Measurements from ENCODE around the gene FAM168A. TPM values are rescaled to one million over a fixed set of nuclear protein-coding genes. Genes with fewer than 3 reads are reported as not detected.
A peak's percentile ranks its signal among the peaks of the same experiment; 100 is the strongest.

Gene FAM168A
- total RNA-seq, 1 experiment from 2014 or later, result 30.4 TPM

DNA sequence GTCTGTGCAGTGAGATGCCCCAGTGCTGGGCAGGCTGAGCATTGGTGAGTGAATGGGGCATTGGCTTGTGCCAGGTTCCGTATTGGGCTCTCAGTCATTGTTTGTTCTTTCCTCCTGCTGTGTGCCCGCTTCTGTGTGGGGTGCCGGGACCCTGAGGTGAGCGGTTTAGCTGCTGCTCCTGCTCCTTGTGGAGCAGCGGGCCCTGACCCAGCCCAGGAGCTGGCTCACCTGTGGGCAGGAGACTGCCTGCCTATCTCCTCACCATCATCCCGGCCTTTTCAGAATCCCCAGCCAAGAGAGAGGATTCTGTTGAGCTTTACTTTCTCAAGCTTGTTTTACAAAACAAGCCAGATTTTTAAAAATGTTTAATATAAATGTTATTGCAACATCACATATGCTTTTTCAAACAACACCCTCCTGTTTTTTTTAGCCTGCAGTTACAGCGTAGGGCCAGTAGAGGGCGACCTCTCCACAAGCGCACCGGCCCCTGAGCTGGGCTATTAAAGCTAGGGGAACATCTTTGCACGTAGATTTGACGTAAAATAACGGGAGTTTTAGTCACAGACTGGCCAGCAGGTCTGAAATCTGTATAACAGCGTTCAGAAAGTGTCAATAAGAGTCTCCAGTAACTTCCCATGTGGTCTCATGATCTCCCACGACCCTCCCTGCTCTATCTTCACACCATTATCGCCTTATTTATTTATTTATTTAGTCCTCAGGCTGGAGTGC lies 246.8 kb downstream of the FAM168A start:
- Mint-ChIP-seq H3K36me3 (ENCODE audit: insufficient read depth, unreplicated experiment) (peaks cover 5% of the 10 kb centered on the region), H3K4me1 (ENCODE audit: low read depth, unreplicated experiment) (no peaks in the 10 kb centered on the region), H3K27ac (ENCODE audit: unreplicated experiment) (no peak overlapping the region), H3K4me3 (ENCODE audit: low read depth, unreplicated experiment) (no peak overlapping the region), H3K27me3 (ENCODE audit: unreplicated experiment) (no peaks in the 10 kb centered on the region), H3K9me3 (ENCODE audit: low read depth, unreplicated experiment) (no peaks in the 10 kb centered on the region)
- CTCF ChIA-PET, result interaction anchor here (0.6 to 2.4 kb wide), 15 partner anchors 9 to 820 kb away, joined by 3 to 39 read pairs (median 4); partner anchors contain the start of genes ARHGEF17, C2CD3 and PPME1
- BruUV-seq (replicated peaks), result no TSS peak
- intact Hi-C loops (cut with micrococcal nuclease; ENCODE audit: unreplicated experiment), result loop anchor here (1.0 kb wide), 1 partner anchor 42 kb away; no protein-coding TSS in a partner anchor
- peak; percentile 61 for DNase-seq
- TF ChIP-seq, protein P1, sequence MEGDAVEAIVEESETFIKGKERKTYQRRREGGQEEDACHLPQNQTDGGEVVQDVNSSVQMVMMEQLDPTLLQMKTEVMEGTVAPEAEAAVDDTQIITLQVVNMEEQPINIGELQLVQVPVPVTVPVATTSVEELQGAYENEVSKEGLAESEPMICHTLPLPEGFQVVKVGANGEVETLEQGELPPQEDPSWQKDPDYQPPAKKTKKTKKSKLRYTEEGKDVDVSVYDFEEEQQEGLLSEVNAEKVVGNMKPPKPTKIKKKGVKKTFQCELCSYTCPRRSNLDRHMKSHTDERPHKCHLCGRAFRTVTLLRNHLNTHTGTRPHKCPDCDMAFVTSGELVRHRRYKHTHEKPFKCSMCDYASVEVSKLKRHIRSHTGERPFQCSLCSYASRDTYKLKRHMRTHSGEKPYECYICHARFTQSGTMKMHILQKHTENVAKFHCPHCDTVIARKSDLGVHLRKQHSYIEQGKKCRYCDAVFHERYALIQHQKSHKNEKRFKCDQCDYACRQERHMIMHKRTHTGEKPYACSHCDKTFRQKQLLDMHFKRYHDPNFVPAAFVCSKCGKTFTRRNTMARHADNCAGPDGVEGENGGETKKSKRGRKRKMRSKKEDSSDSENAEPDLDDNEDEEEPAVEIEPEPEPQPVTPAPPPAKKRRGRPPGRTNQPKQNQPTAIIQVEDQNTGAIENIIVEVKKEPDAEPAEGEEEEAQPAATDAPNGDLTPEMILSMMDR (IDR thresholded peaks at IDR 0.05; ENCODE audit: unreplicated experiment), result peak; percentile 88

Other genes with a start within 250 kb of the FAM168A start
- gene RELT, start 221.7 kb downstream of the FAM168A start, total RNA-seq (2022), result 11.8 and 12.2 TPM in 2 replicates
- 106 and 127 TPM in 2 replicates for gene PLEKHB1, start 48.5 kb upstream of the FAM168A start, total RNA-seq (2022)
- 92.3 and 99.5 TPM in 2 replicates for gene RAB6A, start 163.0 kb upstream of the FAM168A start, total RNA-seq (2022)
- gene MRPL48, start 189.8 kb upstream of the FAM168A start, total RNA-seq (2022), result 37.5 and 44.5 TPM in 2 replicates

All from Calu3 (cell line).